ENCODE data around the gene HSD17B1.
A peak's percentile ranks its signal among the peaks of the same experiment; 100 is the strongest.

Gene HSD17B1

DNA sequence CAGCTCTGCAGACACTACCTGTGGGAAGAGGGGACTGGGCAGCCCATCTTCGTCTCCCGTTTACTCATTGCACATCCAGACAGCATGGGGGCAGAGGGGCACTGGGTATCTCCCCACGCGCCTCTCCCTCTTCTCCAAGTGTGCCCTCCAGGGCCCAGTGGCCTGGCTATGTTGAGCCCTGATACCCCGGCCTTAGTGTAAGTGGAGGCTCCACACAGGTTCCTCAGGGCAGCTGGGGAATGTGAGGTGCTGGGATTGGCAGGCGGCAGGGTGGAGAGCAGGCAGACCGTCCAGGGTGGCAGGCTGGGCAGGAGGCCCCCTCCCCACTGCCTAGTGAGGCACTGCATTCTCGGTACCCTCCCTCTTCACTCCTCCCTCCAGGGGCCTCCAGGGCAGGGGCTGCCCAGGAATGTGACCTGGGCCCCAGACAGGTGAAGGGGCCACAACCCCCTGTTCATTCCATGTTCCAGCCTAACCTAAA lies 29.9 kb upstream of the HSD17B1 start:
- in situ Hi-C loops (cut with HindIII; ENCODE audit: low sequenced_read_pairs): no loop called here
- no peak for DNase-seq (ENCODE audit: low read depth, low spot score)

DNA sequence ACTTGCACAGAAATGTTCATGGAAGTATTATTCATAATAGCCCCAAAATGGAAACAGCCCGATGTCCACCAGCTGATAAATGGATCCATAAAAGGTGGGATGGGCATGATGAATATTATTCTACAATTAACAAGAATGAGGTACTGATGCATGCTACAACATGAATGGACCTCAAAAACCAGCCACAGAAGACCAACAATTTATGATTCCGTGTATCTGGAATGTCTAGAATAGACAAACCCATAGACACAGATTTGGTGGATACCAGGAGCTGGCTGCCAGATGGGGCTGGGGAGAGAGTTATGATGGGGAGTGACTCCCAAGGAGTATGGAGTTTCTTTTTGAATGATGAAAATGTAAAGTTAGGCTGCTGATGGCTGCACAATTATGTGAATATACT lies 27.5 kb upstream of the HSD17B1 start:
- H3K4me3 ChIP-seq (ENCODE audit: low read depth, low read length): no peak overlapping the region
- TF ChIP-seq, protein P1, sequence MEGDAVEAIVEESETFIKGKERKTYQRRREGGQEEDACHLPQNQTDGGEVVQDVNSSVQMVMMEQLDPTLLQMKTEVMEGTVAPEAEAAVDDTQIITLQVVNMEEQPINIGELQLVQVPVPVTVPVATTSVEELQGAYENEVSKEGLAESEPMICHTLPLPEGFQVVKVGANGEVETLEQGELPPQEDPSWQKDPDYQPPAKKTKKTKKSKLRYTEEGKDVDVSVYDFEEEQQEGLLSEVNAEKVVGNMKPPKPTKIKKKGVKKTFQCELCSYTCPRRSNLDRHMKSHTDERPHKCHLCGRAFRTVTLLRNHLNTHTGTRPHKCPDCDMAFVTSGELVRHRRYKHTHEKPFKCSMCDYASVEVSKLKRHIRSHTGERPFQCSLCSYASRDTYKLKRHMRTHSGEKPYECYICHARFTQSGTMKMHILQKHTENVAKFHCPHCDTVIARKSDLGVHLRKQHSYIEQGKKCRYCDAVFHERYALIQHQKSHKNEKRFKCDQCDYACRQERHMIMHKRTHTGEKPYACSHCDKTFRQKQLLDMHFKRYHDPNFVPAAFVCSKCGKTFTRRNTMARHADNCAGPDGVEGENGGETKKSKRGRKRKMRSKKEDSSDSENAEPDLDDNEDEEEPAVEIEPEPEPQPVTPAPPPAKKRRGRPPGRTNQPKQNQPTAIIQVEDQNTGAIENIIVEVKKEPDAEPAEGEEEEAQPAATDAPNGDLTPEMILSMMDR (IDR thresholded peaks at IDR 0.05; ENCODE audit: low read depth, low read length): no peak
- in situ Hi-C loops (cut with HindIII; ENCODE audit: low sequenced_read_pairs): no loop called here
- DNase-seq (ENCODE audit: low read depth, low spot score): peak; percentile 32

More for the DNA sequence above, 29.9 kb upstream of the HSD17B1 start:
- TF ChIP-seq, protein P1 (IDR thresholded peaks at IDR 0.05; ENCODE audit: low read depth, low read length): no peak
- no peak overlapping the region for H3K4me3 ChIP-seq (ENCODE audit: low read depth, low read length)

DNA sequence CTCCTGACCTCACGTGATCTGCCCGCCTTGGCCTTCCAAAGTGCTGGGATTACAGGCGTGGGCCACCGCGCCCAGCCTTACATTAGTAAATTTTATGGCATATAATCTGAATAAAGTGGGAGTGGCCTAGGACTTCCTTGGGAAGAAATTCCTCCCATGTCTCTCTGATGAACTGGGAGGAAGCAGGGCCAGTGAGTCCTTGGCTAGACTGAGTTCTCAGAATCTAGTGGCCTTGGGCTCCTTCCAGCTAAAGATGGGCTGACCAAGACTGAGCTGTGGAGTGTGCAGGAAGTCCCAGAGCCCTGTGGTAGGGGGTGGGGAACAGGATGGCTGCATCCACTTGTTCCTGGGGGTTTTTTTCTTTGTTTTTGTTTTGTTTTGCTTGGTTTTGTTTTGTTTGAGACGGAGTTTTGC lies 26.7 kb upstream of the HSD17B1 start:
- TF ChIP-seq, protein P1 (IDR thresholded peaks at IDR 0.05; ENCODE audit: low read depth, low read length): no peak
- in situ Hi-C loops (cut with HindIII; ENCODE audit: low sequenced_read_pairs): no loop called here
- peak; percentile 34 for DNase-seq (ENCODE audit: low read depth, low spot score)
- no peak overlapping the region for H3K4me3 ChIP-seq (ENCODE audit: low read depth, low read length)

DNA sequence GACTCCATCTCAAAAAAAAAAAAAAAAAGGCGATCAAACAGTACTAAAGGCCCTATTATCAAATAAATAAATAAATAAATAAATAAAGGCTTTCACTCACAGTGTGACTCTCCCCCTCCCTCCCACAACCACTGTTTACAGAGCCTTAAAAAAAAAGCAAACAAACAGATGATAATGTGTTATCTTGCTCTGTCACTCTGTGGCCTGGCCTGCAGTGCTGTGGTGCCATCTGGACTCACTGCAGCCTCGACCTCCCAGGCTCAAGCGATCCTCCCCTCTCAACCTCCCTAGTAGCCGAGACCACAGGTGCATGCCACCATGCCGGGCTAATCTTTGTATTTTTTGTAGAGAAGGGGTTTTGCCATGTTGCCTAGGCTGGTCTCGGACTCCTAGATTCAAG lies 24.8 kb upstream of the HSD17B1 start:
- TF ChIP-seq, protein P1 (IDR thresholded peaks at IDR 0.05; ENCODE audit: low read depth, low read length): no peak
- no peak for DNase-seq (ENCODE audit: low read depth, low spot score)
- in situ Hi-C loops (cut with HindIII; ENCODE audit: low sequenced_read_pairs): no loop called here

DNA sequence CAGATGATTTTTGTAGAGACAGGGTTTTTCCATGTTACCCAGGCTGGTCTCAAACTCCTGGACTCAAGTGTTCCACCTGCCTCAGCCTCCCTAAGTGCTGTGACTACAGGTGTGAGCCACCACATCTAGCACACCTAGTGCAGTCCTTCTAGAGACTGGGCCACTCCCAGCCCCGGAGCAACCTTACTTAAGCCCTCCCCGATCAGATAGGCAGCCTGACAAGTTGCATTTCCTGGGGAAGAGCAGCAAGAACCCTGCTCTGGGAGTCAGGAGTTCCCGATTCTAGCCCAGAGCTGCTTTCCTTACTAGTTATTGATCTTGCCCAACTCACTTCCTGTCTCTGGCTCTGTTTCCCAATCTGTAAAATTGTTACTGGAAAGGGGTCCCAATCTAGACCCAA lies 23.7 kb upstream of the HSD17B1 start:
- in situ Hi-C loops (cut with HindIII; ENCODE audit: low sequenced_read_pairs): no loop called here
- no peak overlapping the region for H3K4me3 ChIP-seq (ENCODE audit: low read depth, low read length)
- DNase-seq (ENCODE audit: low read depth, low spot score): no peak
- TF ChIP-seq, protein P1 (IDR thresholded peaks at IDR 0.05; ENCODE audit: low read depth, low read length): no peak

More for the DNA sequence above, 24.8 kb upstream of the HSD17B1 start:
- H3K4me3 ChIP-seq (ENCODE audit: low read depth, low read length): no peak overlapping the region

DNA sequence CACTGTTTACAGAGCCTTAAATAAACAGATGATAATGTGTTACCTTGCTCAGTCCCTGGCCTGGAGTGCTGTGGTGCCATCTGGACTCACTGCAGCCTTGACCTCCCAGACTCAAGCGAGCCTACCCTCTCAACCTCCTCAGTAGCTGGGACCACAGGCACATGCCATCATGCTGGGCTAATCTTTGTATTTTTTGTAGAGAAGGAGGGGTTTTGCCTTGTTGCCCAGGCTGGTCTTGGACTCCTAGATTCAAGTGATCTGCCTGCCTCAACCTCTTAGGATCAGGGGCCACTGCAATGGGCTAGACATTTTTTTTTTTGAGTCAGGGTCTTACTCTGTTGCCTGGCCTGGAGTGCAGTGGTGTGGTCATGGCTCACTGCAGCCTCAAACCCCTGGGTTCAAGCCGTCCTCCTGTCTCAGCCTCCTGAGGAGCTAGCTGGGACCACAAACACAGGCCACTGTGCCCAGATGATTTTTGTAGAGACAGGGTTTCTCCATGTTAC lies 21.7 kb upstream of the HSD17B1 start:
- DNase-seq (ENCODE audit: low read depth, low spot score): no peak
- no peak overlapping the region for H3K4me3 ChIP-seq (ENCODE audit: low read depth, low read length)
- in situ Hi-C loops (cut with HindIII; ENCODE audit: low sequenced_read_pairs): no loop called here
- TF ChIP-seq, protein P1 (IDR thresholded peaks at IDR 0.05; ENCODE audit: low read depth, low read length): no peak
